K562 (cell line): ENCODE results near the gene SDCCAG8. TPM values are rescaled to one million over a fixed set of nuclear protein-coding genes. Genes with fewer than 3 reads are reported as not detected.

ENCODE experiments used
- ATAC-seq: fragments of 200-7000 bp; cut with Tn5 transposase; 3 replicates; pipeline ENCODE4 v1.9.1; 2020; ENCODE audit warnings: moderate library complexity
- BruUV-seq: library from RNA; stranded (reverse); fragments of 400-500 nt; replicated peaks from 2 replicates; lab custom pipeline; 2021; lab: Mats Ljungman, UMichigan
- CTCF ChIA-PET: fragments of 300-600 bp; formaldehyde crosslinking; extraction: SDS; loops from one replicate; lab custom pipeline; 2021; ENCODE audit warnings: low intra/inter-chr PET ratio; lab: Yijun Ruan, JAX
- POLR2A ChIA-PET: fragments of 300-600, 350-650 bp; sonication (Branson Sonifier 250); formaldehyde crosslinking; extraction: SDS; loops from one replicate; lab custom pipeline; 2021; ENCODE audit warnings: antibody characterized with exemption, inconsistent platforms; lab: Yijun Ruan, JAX
- DNase-seq, 4 experiments: peaks; one replicate each; pipeline versions ENCODE4 v3.0.0 to v3.0.0-alpha.2; 2011 to 2018; ENCODE audit warnings: low spot score in 3 of 4, mixed read lengths in 3 of 4; ENCODE audit errors: extremely low read depth in 1 of 4
- FAIRE-seq: peaks from 2 replicates; lab custom pipeline; 2011; peaks lifted over from hg19 to GRCh38; lab: Jason Lieb, UNC
- H2AFZ ChIP-seq: 2 replicates; pipeline ENCODE4 v1.6.0; 2011; ENCODE audit warnings: low read depth, low read length, control low read depth, inconsistent platforms
- H3K27ac ChIP-seq: fragments of 200-600 bp; 3 replicates; pipeline ENCODE4 v1.8.0; 2011; ENCODE audit warnings: low read depth, mild to moderate bottlenecking, control low read depth, inconsistent platforms, low read length, moderate library complexity, mixed read lengths; ENCODE audit errors: extremely low read depth
- H3K27me3 ChIP-seq, 2 experiments: fragments of 300-600 bp in 1 of 2; 2 replicates in 1 of 2; 3 replicates in 1 of 2; pipeline versions ENCODE4 v1.6.0 to v1.8.0; 2011; ENCODE audit warnings: inconsistent platforms in 2 of 2, low read length in 2 of 2, mild to moderate bottlenecking in 1 of 2, mixed read lengths in 1 of 2, moderate library complexity in 1 of 2; ENCODE audit not compliant: control insufficient read depth in 2 of 2, insufficient read depth in 2 of 2
- H3K36me3 ChIP-seq: fragments of 300-600 bp; 3 replicates; pipeline ENCODE4 v1.8.0; 2011; ENCODE audit warnings: mild to moderate bottlenecking, low read length, inconsistent platforms; ENCODE audit not compliant: control insufficient read depth, insufficient read depth
- H3K4me1 ChIP-seq, 2 experiments: fragments of 200-600 bp in 1 of 2; replicated peaks in 1 of 2; 2 replicates in 1 of 2; 3 replicates in 1 of 2; pipeline versions ENCODE4 v1.5.1 to v1.8.0; 2011; ENCODE audit warnings: inconsistent platforms in 2 of 2, low read length in 2 of 2, mild to moderate bottlenecking in 1 of 2, mixed read lengths in 1 of 2, moderate library complexity in 1 of 2; ENCODE audit not compliant: control insufficient read depth in 2 of 2, insufficient read depth in 2 of 2
- H3K4me2 ChIP-seq: 2 replicates; pipeline ENCODE4 v1.6.1; 2011; ENCODE audit warnings: low read length, control low read depth, inconsistent platforms, mixed read lengths; ENCODE audit not compliant: insufficient read depth
- H3K4me3 ChIP-seq: fragments of 200-600 bp; sonication (generic), shearing (Covaris generic); 2 replicates; pipeline ENCODE4 v1.5.1; 2016; ENCODE audit warnings: control low read depth, inconsistent platforms
- H3K79me2 ChIP-seq: fragments of 200-600 bp; 3 replicates; pipeline ENCODE4 v1.8.0; 2011; ENCODE audit warnings: low read length, inconsistent platforms; ENCODE audit not compliant: control insufficient read depth, insufficient read depth
- H3K9ac ChIP-seq, 2 experiments: 2 replicates each; pipeline versions ENCODE4 v1.6.0 to v1.6.1; 2011; ENCODE audit warnings: low read depth in 2 of 2, low read length in 2 of 2, control low read depth in 1 of 2, inconsistent platforms in 1 of 2, mild to moderate bottlenecking in 1 of 2, mixed read lengths in 1 of 2; ENCODE audit not compliant: insufficient read depth in 1 of 2
- H3K9me1 ChIP-seq: one replicate; pipeline ENCODE4 v1.6.0; 2011; ENCODE audit warnings: inconsistent platforms, mild to moderate bottlenecking, low read length, moderate library complexity; ENCODE audit not compliant: control insufficient read depth, insufficient read depth
- H3K9me3 ChIP-seq: replicated peaks from 2 replicates; pipeline ENCODE4 v1.5.1; 2011; ENCODE audit warnings: low read depth, low read length, inconsistent platforms; ENCODE audit not compliant: control insufficient read depth, insufficient read depth
- H4K20me1 ChIP-seq: replicated peaks from 2 replicates; pipeline ENCODE4 v1.6.1; 2011; ENCODE audit warnings: low read length, inconsistent platforms, mixed read lengths; ENCODE audit not compliant: control insufficient read depth, insufficient read depth
- ETS2 ChIP-seq: IDR thresholded peaks from 2 replicates; pipeline ENCODE4 v1.6.1; 2016; ENCODE audit warnings: borderline replicate concordance, missing genetic modification characterization, mild to moderate bottlenecking, moderate library complexity, missing compliant biosample characterization; ENCODE audit not compliant: poor library complexity, severe bottlenecking
- HMG20A ChIP-seq: fragments of 450-650 bp; formaldehyde crosslinking; conservative IDR thresholded peaks from 2 replicates; pipeline ENCODE4 v1.4.0; 2020; ENCODE audit warnings: mild to moderate bottlenecking, mixed read lengths
- IFI16 ChIP-seq: fragments of 250-450 bp; sonication (Bioruptor Pico); IDR thresholded peaks from 2 replicates; pipeline ENCODE4 v2.1.2; 2022; ENCODE audit warnings: mild to moderate bottlenecking, inconsistent platforms
- PHF21A ChIP-seq: fragments of 450-650 bp; IDR thresholded peaks from 2 replicates; pipeline ENCODE4 v1.6.1; 2017; ENCODE audit warnings: low read depth, borderline replicate concordance
- POU5F1 ChIP-seq: fragments of 150-350 bp; IDR thresholded peaks from 2 replicates; pipeline ENCODE4 v1.6.1; 2014; ENCODE audit warnings: borderline replicate concordance, low read length, low read depth, mild to moderate bottlenecking; ENCODE audit not compliant: partially characterized antibody
- PRMT5 ChIP-seq: sonication (generic); formaldehyde crosslinking; IDR thresholded peaks from 2 replicates; pipeline ENCODE4 v1.5.0; 2020; ENCODE audit warnings: missing genetic modification reagents
- SNRNP70 ChIP-seq: fragments of 200-400 bp; formaldehyde crosslinking; optimal IDR thresholded peaks from 2 replicates; pipeline ENCODE3; 2017; ENCODE audit warnings: low read depth, low read length
- SP1 ChIP-seq: sonication (generic); formaldehyde crosslinking; IDR thresholded peaks from 2 replicates; pipeline ENCODE4 v1.8.1; 2022; ENCODE audit warnings: mild to moderate bottlenecking, missing genetic modification reagents
- XRCC4 ChIP-seq: IDR thresholded peaks from one replicate; pipeline ENCODE4 v1.6.1; 2011; ENCODE audit not compliant: insufficient read depth, insufficient read length; ENCODE audit errors: extremely low read depth
- ZC3H8 ChIP-seq: fragments of 450-650 bp; IDR thresholded peaks from 2 replicates; pipeline ENCODE4 v1.6.1; 2017
- ZFP1 ChIP-seq: fragments of 450-650 bp; formaldehyde crosslinking; IDR thresholded peaks from 2 replicates; pipeline ENCODE4 v1.4.0; 2020; ENCODE audit warnings: mild to moderate bottlenecking, mixed read lengths
- ZNF121 ChIP-seq: sonication (generic); formaldehyde crosslinking; conservative IDR thresholded peaks from 2 replicates; pipeline ENCODE4 v1.8.0; 2022; ENCODE audit warnings: missing genetic modification reagents
- ZNF134 ChIP-seq: fragments of 250-450 bp; sonication (Bioruptor Pico); conservative IDR thresholded peaks from 2 replicates; pipeline ENCODE4 v1.4.0; 2020
- ZNF707 ChIP-seq: fragments of 250-450 bp; sonication (Bioruptor Pico); conservative IDR thresholded peaks from 2 replicates; pipeline ENCODE4 v1.8.0; 2022; ENCODE audit warnings: inconsistent platforms, mild to moderate bottlenecking, moderate library complexity
- WGBS: fragments of 100-300 bp; shearing (Covaris generic); methylation state at CpG from one replicate; pipeline ENCODE4 v1.1.6; 2016; ENCODE audit warnings: low coverage, mixed read lengths; ENCODE audit not compliant: insufficient coverage; ENCODE audit errors: missing lambda C conversion rate; 5-methylcytosine and 5-hydroxymethylcytosine counted together
- in situ Hi-C: fragments of 300-500 bp; cut with MboI; formaldehyde crosslinking; loops from 4 replicates; pipeline ENCODE4 v1.15.0; 2018; ENCODE audit warnings: inconsistent platforms, mixed read lengths
- intact Hi-C: fragments of 100-400 bp; cut with micrococcal nuclease; formaldehyde crosslinking; loops from 2 replicates; pipeline ENCODE4 v1.14.2; 2022
- polyA plus RNA-seq, 8 experiments: library from polyadenylated mRNA; depleted of rRNA in 4 of 8; stranded (reverse) in 5 of 8; unstranded in 3 of 8; fragments of >200 nt; fragmentation: Nextera tagmentation in 2 of 8; fragmentation: Illumina TruSeq in 1 of 8; extraction: Ambion mirVana in 2 of 8; extraction: Trizol in 1 of 8; gene quantifications; 2 replicates each; pipeline versions ENCODE4 v1.2.1 to v1.2.3, GENCODE V29; 2011 to 2014; ENCODE audit warnings: inconsistent platforms in 1 of 8, missing spikeins in 1 of 8
- total RNA-seq, 7 experiments: library from RNA; depleted of rRNA in 6 of 7; stranded (reverse); fragments of >200 nt in 6 of 7; fragmentation: Illumina TruSeq in 2 of 7; extraction: Trizol in 2 of 7; gene quantifications; 2 replicates each; pipeline versions ENCODE4 v1.2.1 to v1.2.3, GENCODE V29; 2011 to 2021; ENCODE audit warnings: low replicate concordance in 1 of 7

SDCCAG8 gene
- total and polyA plus RNA-seq, 9 of the 15 experiments (the other 6 are each of a cell fraction or from before 2014, with no cell fraction given): 17.9 to 36.7 (median 25.4) TPM

DNA sequence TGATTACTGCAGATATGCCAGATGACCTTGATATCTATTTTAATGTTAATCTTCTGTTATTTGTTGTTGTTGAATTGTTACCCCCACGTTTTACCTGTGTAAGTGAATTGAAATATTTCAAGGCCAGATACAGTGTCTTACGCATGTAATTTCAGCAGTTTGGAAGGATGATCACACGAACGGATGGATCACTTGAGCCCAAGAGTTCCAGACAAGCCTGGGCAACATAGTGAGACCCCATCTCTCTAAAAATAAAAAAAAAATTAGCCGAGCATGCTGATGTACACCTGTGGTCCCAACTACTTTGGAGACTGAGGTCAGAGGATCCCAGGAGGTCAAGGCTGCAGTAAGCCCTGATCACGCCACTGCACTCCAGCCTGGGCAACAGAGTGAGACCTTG, 32.2 kb downstream of the SDCCAG8 start:
- POLR2A ChIA-PET: interaction anchor here (1.2 kb wide), 1 partner anchor 9 kb away, joined by 3 read pairs; no protein-coding TSS in a partner anchor
- H2AFZ ChIP-seq: no peak overlapping the region

DNA sequence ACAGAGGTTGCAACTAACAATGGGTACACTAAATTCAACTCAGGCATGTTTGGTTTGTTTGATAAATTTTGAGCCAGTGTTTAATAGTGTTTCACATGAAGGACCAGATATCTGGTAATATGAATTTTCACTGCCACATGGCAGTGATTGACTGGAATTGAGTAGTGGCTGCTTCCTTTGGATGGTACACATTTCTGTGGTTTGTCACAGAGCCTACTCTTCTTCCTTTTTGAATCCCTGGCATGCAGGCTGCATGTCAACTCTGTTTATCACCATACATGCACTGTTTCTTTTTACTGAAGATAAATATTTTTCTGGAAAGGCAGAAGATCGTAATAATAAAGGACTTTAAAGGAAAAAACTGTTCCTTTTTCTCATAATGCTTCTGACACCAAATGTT, 35.5 kb downstream of the SDCCAG8 start:
- no TSS peak for BruUV-seq
- CTCF ChIA-PET: interaction anchor here (0.7 kb wide), 1 partner anchor 403 kb away, joined by 3 read pairs; no protein-coding TSS in a partner anchor
- intact Hi-C loops: no loop called here

More for the DNA sequence above, 32.2 kb downstream of the SDCCAG8 start:
- H4K20me1 ChIP-seq: no peaks in the 10 kb centered on the region
- peaks cover 21% of the 10 kb centered on the region; the same call in 2 of the 3 replicates for H3K36me3 ChIP-seq
- no peaks in the 10 kb centered on the region for H3K9me3 ChIP-seq
- no peak for ATAC-seq
- TF ChIP-seq XRCC4: no peak
- no peak for TF ChIP-seq SP1 (CRISPR knock-in tag)
- no peak for TF ChIP-seq IFI16 (CRISPR knock-in tag)
- no peak for TF ChIP-seq PRMT5 (CRISPR knock-in tag)
- no peak for TF ChIP-seq POU5F1
- no peak for TF ChIP-seq ETS2 (tag)
- peak; percentile 96 for TF ChIP-seq ZNF121
- no peaks in the 10 kb centered on the region for H3K79me2 ChIP-seq
- in situ Hi-C loops: no loop called here
- FAIRE-seq: no peak
- no peaks in the 10 kb centered on the region for H3K9me1 ChIP-seq
- H3K4me1 ChIP-seq: peaks cover 0 to 5% of the 10 kb centered on the region in 2 experiments; a peak in 2 of 5 replicates
- WGBS: 70% methylated on average over 6 of the region's 6 CpGs
- CTCF ChIA-PET: no interaction called here
- no peak overlapping the region for H3K4me3 ChIP-seq
- DNase-seq: no peak
- intact Hi-C loops: no loop called here
- H3K4me2 ChIP-seq: no peak overlapping the region
- BruUV-seq: no TSS peak
- no peak overlapping the region for H3K9ac ChIP-seq
- H3K27ac ChIP-seq: no peak overlapping the region
- H3K27me3 ChIP-seq: no peaks in the 10 kb centered on the region

More for the DNA sequence above, 35.5 kb downstream of the SDCCAG8 start:
- no peak for TF ChIP-seq ZFP1 (CRISPR knock-in tag)
- TF ChIP-seq ZNF707 (CRISPR knock-in tag): no peak
- TF ChIP-seq PHF21A: no peak
- no peak for TF ChIP-seq SNRNP70
- TF ChIP-seq ZNF134: no peak
- no peak for TF ChIP-seq ZC3H8
- no peak for TF ChIP-seq HMG20A
- H3K4me1 ChIP-seq: no peaks in the 10 kb centered on the region
- POLR2A ChIA-PET: no interaction called here
- WGBS: 69% methylated on average over 1 of the region's 1 CpG
- in situ Hi-C loops: no loop called here
- ATAC-seq (no peak), DNase-seq (no peak), FAIRE-seq (no peak)
- H3K9me1 ChIP-seq: no peaks in the 10 kb centered on the region
- no peaks in the 10 kb centered on the region for H3K79me2 ChIP-seq
- H3K4me2 ChIP-seq: no peak overlapping the region
- H3K27me3 ChIP-seq: no peaks in the 10 kb centered on the region
- H3K9ac ChIP-seq: no peak overlapping the region
- H3K4me3 ChIP-seq: no peak overlapping the region
- H2AFZ ChIP-seq: no peak overlapping the region
- H3K36me3 ChIP-seq: peaks cover 15% of the 10 kb centered on the region; the same call in 2 of the 3 replicates
- no peak overlapping the region for H3K27ac ChIP-seq
- no peaks in the 10 kb centered on the region for H4K20me1 ChIP-seq
- peaks cover 7% of the 10 kb centered on the region; the same call in 1 of the 2 replicates for H3K9me3 ChIP-seq
